Large intestine (tissue), 3 donors: ENCODE data around the gene SMIM10L2A. TPM values are rescaled to one million over a fixed set of nuclear protein-coding genes. Genes with fewer than 3 reads are reported as not detected.

Experiments
- DNase-seq, 2 donors: peaks; one replicate each; pipeline versions ENCODE4 v3.0.0 to v3.0.0-alpha.2; 2013
- H3K27ac ChIP-seq: one replicate; pipeline ENCODE4 v1.5.1; 2013; ENCODE audit warnings: low read length
- H3K27me3 ChIP-seq: 2 replicates; pipeline ENCODE4 v1.6.1; 2013; ENCODE audit warnings: low read length; ENCODE audit not compliant: control insufficient read depth, insufficient read depth
- H3K36me3 ChIP-seq: 2 replicates; pipeline ENCODE4 v1.6.1; 2013; ENCODE audit warnings: low read length; ENCODE audit not compliant: control insufficient read depth, insufficient read depth
- H3K4me1 ChIP-seq: one replicate; pipeline ENCODE4 v1.6.1; 2013; ENCODE audit warnings: low read length; ENCODE audit not compliant: control insufficient read depth, insufficient read depth
- H3K4me3 ChIP-seq: one replicate; pipeline ENCODE4 v1.5.1; 2013; ENCODE audit warnings: low read length
- H3K9me3 ChIP-seq: one replicate; pipeline ENCODE4 v1.6.1; 2013; ENCODE audit warnings: mild to moderate bottlenecking, low read depth, low read length, moderate library complexity; ENCODE audit not compliant: control insufficient read depth
- WGBS: methylation state at CpG from one replicate; pipeline ENCODE4 v1.1.5; 2013; ENCODE audit warnings: low lambda C conversion rate; ENCODE audit not compliant: insufficient coverage; 5-methylcytosine and 5-hydroxymethylcytosine counted together
- polyA plus RNA-seq: library from polyadenylated mRNA; unstranded; fragments of 120-200 nt; gene quantifications from one replicate; pipeline ENCODE4 v1.2.1, GENCODE V29; 2013

Gene SMIM10L2A
- polyA plus RNA-seq, 1 donor, result 4.4 TPM

DNA sequence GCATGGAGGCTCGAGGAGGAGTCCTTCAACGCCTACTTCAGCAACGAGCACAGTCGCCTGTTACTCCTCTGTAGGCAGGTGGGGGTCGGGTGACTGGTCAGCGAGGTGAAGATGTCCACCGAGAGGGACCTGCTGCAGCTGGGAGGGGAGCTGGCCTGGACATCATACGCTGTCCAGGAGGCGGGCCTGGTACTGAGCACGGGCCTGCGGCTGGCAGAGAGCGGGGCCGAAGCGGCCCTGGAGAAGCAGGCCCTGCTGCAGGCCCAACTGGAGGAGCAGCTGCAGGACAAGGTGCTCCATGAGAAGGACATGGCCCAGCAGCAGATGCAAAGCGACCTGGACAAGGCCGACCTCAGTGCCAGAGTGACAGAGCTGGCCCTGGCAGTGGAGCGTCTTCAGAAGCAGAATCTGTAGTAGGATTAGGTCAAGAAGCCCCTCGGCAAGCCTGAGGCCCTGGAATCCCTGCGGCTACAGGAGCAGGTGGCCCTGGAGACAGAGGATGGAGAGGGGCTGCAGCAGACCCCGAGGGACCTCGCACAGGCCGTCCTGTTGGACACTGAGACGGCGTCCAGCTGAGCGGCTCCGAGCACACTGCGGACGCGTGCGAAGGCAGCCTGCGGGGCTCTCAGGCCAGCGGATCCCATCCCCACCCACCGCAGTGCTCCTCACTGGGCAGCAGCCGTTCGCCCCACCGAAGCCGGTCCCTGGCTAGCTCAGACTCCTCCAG, 11.9 kb downstream of the SMIM10L2A start:
- no peak for DNase-seq
- Histone ChIP-seq H3K4me3 (no peak overlapping the region), H3K9me3 (peaks cover 3% of the 10 kb centered on the region), H3K36me3 (no peaks in the 10 kb centered on the region), H3K27ac (no peak overlapping the region), H3K4me1 (no peaks in the 10 kb centered on the region), H3K27me3 (no peaks in the 10 kb centered on the region)
- WGBS, result no CpG with 5 or more reads among the region's 37 CpGs

DNA sequence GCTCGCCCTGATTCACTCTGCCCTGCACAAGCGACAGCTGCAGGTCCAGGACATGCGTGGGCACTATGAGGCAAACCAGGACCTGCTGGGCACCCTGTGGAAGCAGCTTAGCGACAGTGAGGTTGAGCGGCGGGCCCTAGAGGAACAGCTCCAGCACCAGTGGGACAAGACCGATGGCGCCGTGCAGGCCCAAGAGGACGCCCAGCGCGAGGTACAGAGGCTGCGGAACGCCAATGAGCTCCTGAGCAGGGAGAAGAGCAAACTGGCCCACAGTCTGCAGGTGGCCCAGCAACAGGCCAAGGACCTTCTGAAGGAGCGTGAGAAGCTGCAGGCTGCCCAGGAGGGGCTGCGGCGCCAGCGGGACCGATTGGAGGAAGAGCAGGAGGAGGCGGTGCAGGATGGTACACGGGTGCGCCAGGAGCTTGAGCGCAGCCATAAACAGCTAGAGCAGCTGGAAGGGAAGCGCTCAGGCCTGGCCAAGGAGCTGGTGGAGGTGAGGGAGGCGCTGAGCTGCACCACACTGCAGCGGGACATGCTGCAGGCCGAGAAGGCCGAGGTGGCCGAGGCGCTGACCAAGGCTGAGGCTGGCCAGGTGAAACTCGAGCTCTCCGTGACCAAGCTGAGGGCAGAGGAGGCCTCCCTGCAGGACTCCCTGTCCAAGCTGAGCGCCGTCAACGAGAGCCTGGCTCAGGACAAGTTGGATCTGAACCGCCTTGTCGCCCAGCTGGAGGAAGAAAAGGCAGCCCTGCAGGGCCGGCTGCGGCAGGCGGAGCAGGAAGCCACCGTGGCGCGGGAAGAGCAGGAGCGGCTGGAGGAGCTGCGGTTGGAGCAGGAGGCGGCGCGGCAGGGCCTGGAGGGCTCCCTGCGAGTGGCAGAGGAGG, 12.8 kb downstream of the SMIM10L2A start:
- no peak for DNase-seq
- H3K4me3 ChIP-seq, result no peak overlapping the region
- peaks cover 3% of the 10 kb centered on the region for H3K9me3 ChIP-seq
- H3K27me3 ChIP-seq, result no peaks in the 10 kb centered on the region
- H3K36me3 ChIP-seq, result no peaks in the 10 kb centered on the region
- no CpG with 5 or more reads among the region's 49 CpGs for WGBS
- H3K27ac ChIP-seq, result no peak overlapping the region
- no peaks in the 10 kb centered on the region for H3K4me1 ChIP-seq

DNA sequence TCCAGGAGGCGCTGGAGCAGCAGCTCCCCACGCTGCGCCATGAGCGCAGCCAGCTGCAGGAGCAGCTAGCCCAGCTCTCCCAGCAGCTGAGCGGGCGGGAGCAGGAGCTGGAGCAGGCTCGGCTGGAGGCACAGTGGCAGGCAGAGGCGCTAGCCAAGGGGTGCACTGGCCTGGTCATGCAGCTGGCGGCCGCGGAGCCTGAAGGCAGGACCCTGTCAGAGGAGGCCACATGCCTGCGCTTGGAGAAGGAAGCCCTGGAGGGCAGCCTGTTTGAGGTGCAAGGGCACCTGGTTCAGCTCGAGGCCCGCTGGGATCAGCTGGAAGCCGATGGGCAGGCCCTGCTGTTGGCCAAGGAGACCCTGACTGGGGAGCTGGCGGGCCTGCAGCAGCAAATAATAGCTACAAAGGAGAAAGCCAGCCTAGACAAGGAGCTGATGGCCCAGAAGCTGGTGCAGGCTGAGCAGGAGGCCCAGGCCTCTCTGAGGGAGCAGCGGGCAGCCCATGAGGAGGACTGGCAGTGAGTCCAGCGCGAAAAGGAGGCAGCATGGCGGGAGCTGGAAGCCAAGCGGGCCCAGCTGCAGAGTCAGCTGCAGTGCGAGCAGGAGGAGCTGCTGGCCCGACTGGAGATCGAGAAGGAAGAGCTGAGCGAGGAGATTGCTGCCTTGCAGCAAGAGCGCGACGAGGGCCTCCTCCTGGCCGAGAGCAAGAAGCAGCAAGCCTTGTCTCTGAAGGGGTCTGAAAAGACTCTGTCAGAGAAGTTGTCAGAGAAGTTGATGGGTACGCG, 13.6 kb downstream of the SMIM10L2A start:
- no peak for DNase-seq
- H3K9me3 ChIP-seq, result peaks cover 3% of the 10 kb centered on the region
- H3K4me1 ChIP-seq, result no peaks in the 10 kb centered on the region
- H3K27ac ChIP-seq, result no peak overlapping the region
- no peaks in the 10 kb centered on the region for H3K36me3 ChIP-seq
- WGBS, result no CpG with 5 or more reads among the region's 31 CpGs
- no peak overlapping the region for H3K4me3 ChIP-seq
- H3K27me3 ChIP-seq, result no peaks in the 10 kb centered on the region

DNA sequence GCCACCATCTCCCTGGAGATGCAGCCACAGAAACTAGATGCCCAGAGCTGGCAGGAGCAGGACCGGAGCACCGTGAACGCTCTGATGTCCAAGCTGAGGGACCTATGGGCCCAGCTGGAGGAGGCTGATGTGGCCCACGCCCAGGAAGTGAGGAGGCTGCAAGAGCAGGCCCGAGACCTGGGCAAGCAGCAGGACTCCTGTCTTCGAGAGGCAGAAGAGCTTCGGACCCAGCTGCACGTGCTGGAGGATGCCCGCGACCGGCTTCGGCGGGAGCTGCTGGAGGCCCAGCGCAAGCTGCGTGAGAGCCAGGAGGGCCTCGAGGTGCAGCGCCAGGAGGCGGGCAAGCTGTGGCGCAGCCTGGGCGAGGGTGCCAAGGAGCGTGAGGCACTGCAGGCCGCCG, 14.2 kb downstream of the SMIM10L2A start:
- no peak overlapping the region for H3K4me3 ChIP-seq
- no peak overlapping the region for H3K27ac ChIP-seq
- no peaks in the 10 kb centered on the region for H3K36me3 ChIP-seq
- DNase-seq, result no peak
- no peaks in the 10 kb centered on the region for H3K4me1 ChIP-seq
- H3K27me3 ChIP-seq, result no peaks in the 10 kb centered on the region
- peaks cover 3% of the 10 kb centered on the region for H3K9me3 ChIP-seq
- WGBS, result no CpG with 5 or more reads among the region's 23 CpGs

DNA sequence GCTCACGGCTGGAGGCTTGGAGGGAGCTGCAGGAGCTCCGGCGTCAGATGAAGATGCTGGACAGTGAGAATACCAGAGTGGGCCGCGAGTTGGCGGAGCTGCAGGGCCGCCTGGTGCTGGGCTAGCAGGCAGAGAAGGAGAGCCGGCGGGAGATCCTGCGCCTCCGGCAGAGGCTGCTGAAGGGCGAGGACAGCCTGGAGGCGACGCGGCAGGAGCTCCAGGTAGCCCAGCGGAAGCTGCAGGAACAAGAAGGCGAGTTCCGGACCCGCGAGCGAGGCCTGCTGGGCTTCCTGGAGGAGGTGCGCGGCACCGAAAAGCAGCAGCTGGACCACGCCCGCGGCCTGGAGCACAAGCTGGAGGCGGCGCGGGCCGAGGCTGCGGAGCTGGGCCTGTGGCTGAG, 14.7 kb downstream of the SMIM10L2A start:
- no peaks in the 10 kb centered on the region for H3K4me1 ChIP-seq
- H3K36me3 ChIP-seq, result no peaks in the 10 kb centered on the region
- WGBS, result no CpG with 5 or more reads among the region's 32 CpGs
- no peak for DNase-seq
- no peak overlapping the region for H3K27ac ChIP-seq
- H3K27me3 ChIP-seq, result no peaks in the 10 kb centered on the region
- no peak overlapping the region for H3K4me3 ChIP-seq
- peaks cover 3% of the 10 kb centered on the region for H3K9me3 ChIP-seq

DNA sequence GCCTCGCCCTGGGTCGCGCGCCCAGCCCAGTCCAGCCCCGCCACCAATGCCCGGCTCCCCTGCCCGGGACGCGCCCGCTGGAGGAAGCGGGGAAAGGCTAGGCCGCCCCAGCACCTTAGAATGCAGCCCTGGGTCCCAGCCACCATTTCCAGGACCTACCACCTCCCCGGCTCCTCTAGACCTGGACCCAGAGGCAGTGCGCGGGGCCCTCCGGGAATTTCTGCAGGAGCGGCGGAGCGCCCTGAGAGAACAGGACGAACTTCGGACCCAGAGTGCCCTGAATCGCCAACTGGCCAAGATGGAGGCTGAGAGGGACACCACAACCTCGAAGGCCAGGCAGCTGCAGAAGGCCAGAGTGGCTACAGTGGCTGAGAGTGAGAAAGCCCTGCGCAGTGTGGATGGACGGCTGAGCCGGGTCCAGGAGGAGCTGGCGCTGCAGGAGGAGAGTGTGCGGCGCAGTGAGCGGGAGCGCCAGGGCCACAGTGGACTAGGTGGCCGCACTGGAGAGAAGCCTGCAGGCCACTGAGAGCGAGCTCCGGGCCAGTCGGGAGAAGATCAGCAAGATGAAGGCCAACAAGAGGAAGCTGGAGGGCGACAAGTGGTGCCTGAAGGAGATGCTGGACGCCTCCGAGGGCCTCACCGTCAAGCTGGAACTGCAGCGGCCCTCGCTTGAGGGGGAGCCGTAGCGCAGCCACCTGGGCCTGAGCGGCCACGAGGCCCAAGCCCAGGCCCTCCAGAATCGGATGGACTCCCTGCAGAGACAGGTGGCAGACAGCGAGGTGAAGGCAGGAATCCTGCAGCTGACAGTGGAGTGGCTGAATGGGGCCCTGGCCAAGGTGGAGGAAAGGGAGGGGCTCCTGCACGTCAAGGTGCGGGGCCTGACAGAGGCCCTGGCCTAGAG, 15.5 kb downstream of the SMIM10L2A start:
- H3K27me3 ChIP-seq, result no peaks in the 10 kb centered on the region
- H3K9me3 ChIP-seq, result peaks cover 3% of the 10 kb centered on the region
- no peak overlapping the region for H3K27ac ChIP-seq
- H3K4me1 ChIP-seq, result no peaks in the 10 kb centered on the region
- H3K4me3 ChIP-seq, result no peak overlapping the region
- DNase-seq, result no peak
- no CpG with 5 or more reads among the region's 49 CpGs for WGBS
- H3K36me3 ChIP-seq, result no peaks in the 10 kb centered on the region

DNA sequence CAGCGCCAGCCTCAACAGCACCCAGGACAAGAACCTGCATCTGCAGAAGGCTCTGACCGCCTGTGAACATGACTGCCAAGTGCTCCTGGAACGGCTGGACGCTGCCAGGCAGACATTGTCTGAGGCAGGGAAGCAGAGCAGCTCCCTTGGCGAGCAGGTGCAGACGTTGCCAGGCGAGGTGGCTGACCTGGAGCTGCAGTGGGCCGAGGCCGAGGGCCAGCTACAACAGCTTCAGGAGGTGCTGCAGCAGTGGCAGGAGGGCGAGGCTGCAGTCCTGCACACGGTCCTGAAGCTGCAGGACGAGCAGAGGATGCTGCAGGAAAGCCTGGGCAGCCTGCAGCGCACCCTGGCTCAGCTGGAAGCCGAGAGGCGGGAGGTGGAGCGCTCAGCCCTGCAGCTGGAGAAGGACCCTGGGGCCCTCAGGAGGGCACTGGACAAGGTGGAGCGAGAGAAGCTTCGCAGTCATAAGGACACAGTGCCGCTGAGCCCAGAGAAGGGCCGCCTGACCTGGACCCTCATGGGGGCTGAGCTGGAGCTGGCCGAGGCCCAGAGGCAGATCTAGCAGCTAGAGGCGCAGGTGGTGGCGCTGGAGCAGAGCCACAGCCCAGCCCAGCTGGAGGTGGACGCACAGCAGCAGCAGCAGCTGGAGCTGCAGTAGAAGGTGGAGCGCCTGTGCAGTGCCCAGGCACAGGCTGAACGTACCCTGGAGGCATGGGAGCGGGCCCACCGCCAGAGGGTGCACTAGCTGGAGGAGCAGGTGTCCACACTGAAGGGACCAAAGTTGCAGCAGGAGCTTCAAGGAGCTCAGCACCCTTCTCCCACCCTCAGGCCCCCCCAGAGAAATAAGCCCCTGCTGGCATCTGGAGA, 16.4 kb downstream of the SMIM10L2A start:
- WGBS, result no CpG with 5 or more reads among the region's 28 CpGs
- Histone ChIP-seq H3K27me3 (no peaks in the 10 kb centered on the region), H3K4me3 (no peak overlapping the region), H3K4me1 (no peaks in the 10 kb centered on the region), H3K27ac (no peak overlapping the region), H3K9me3 (no peaks in the 10 kb centered on the region), H3K36me3 (no peaks in the 10 kb centered on the region)
- no peak for DNase-seq

DNA sequence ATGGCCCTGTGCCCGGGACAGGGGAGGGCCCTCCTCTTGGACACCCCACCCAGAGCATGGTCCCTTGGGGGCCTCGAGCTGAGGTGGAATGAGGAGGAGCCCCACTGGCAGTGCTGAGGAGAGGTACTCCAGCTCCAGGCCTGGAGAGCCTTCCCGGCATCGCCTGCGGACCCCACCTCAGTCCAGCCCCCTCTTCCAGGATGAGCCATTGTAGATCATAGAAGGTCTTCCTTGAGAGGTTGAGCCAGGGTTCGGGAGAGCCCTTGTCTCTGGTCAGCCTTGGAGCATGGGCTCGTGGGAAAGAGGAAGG, 16.9 kb downstream of the SMIM10L2A start:
- H3K4me3 ChIP-seq, result no peak overlapping the region
- no peaks in the 10 kb centered on the region for H3K9me3 ChIP-seq
- DNase-seq, result no peak
- H3K36me3 ChIP-seq, result no peaks in the 10 kb centered on the region
- H3K27me3 ChIP-seq, result no peaks in the 10 kb centered on the region
- no CpG with 5 or more reads among the region's 7 CpGs for WGBS
- no peak overlapping the region for H3K27ac ChIP-seq
- no peaks in the 10 kb centered on the region for H3K4me1 ChIP-seq
